Type B pancreatic cell (in vitro differentiated cells): Measurements from ENCODE around the gene MBD5. TPM values are rescaled to one million over a fixed set of nuclear protein-coding genes. Genes with fewer than 3 reads are reported as not detected.

Experiments used
- DNase-seq: peaks from one replicate; pipeline ENCODE4 v3.0.0; 2021; ENCODE audit warnings: mixed read lengths; ENCODE audit not compliant: unreplicated experiment; ENCODE audit errors: extremely low spot score
- H3K27ac Mint-ChIP-seq: 2 replicates; pipeline ENCODE4 v1.8.0; 2021; ENCODE audit warnings: mild to moderate bottlenecking, mixed read lengths
- H3K27me3 Mint-ChIP-seq: 2 replicates; pipeline ENCODE4 v1.8.0; 2021; ENCODE audit warnings: mixed read lengths
- H3K36me3 Mint-ChIP-seq: 2 replicates; pipeline ENCODE4 v1.8.0; 2021; ENCODE audit warnings: mixed read lengths
- H3K4me1 Mint-ChIP-seq: one replicate; pipeline ENCODE4 v1.8.0; 2021; ENCODE audit warnings: mixed read lengths; ENCODE audit not compliant: unreplicated experiment
- H3K4me3 Mint-ChIP-seq: 2 replicates; pipeline ENCODE4 v1.8.0; 2021; ENCODE audit warnings: mild to moderate bottlenecking, mixed read lengths
- H3K9me3 Mint-ChIP-seq: 2 replicates; pipeline ENCODE4 v1.8.0; 2021; ENCODE audit warnings: mixed read lengths
- total RNA-seq: library from RNA; stranded (reverse); gene quantifications from 2 replicates; pipeline ENCODE4 v1.2.1, GENCODE V29; 2021; ENCODE audit warnings: low replicate concordance
- TF ChIP-seq, protein P1 (sequence below): fragments of 200-600 bp; sonication (generic); conservative IDR thresholded peaks from 2 replicates; pipeline ENCODE4 v1.5.0; 2021; ENCODE audit warnings: antibody characterized with exemption, mild to moderate bottlenecking

The MBD5 gene
- total RNA-seq, 1 donor from 2014 or later: 54.7 TPM

DNA sequence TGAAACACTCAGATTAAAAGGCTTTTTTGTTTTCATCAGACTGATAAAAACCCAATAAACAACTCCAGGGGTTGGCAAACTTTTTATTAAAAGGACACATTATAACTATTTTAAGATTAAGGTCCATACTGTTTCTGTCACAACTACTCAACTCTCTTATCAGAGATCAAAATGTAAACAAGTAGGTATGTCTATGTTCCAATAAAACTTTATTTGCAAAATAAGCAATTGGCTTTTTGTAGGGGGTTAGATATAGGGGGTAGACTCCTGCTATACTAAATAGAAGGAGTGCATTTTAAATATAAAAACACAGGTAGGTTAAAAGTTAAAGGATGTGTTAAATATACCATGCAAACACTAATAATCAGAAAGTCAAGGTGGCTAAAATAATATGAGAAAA lies 174.0 kb downstream of the MBD5 start:
- TF ChIP-seq, protein P1, sequence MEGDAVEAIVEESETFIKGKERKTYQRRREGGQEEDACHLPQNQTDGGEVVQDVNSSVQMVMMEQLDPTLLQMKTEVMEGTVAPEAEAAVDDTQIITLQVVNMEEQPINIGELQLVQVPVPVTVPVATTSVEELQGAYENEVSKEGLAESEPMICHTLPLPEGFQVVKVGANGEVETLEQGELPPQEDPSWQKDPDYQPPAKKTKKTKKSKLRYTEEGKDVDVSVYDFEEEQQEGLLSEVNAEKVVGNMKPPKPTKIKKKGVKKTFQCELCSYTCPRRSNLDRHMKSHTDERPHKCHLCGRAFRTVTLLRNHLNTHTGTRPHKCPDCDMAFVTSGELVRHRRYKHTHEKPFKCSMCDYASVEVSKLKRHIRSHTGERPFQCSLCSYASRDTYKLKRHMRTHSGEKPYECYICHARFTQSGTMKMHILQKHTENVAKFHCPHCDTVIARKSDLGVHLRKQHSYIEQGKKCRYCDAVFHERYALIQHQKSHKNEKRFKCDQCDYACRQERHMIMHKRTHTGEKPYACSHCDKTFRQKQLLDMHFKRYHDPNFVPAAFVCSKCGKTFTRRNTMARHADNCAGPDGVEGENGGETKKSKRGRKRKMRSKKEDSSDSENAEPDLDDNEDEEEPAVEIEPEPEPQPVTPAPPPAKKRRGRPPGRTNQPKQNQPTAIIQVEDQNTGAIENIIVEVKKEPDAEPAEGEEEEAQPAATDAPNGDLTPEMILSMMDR: no peak
- no peak overlapping the region for H3K4me3 Mint-ChIP-seq
- no peaks in the 10 kb centered on the region for H3K9me3 Mint-ChIP-seq
- no peak overlapping the region for H3K27ac Mint-ChIP-seq
- H3K36me3 Mint-ChIP-seq: no peaks in the 10 kb centered on the region
- no peaks in the 10 kb centered on the region for H3K4me1 Mint-ChIP-seq
- no peaks in the 10 kb centered on the region for H3K27me3 Mint-ChIP-seq
- DNase-seq: no peak

DNA sequence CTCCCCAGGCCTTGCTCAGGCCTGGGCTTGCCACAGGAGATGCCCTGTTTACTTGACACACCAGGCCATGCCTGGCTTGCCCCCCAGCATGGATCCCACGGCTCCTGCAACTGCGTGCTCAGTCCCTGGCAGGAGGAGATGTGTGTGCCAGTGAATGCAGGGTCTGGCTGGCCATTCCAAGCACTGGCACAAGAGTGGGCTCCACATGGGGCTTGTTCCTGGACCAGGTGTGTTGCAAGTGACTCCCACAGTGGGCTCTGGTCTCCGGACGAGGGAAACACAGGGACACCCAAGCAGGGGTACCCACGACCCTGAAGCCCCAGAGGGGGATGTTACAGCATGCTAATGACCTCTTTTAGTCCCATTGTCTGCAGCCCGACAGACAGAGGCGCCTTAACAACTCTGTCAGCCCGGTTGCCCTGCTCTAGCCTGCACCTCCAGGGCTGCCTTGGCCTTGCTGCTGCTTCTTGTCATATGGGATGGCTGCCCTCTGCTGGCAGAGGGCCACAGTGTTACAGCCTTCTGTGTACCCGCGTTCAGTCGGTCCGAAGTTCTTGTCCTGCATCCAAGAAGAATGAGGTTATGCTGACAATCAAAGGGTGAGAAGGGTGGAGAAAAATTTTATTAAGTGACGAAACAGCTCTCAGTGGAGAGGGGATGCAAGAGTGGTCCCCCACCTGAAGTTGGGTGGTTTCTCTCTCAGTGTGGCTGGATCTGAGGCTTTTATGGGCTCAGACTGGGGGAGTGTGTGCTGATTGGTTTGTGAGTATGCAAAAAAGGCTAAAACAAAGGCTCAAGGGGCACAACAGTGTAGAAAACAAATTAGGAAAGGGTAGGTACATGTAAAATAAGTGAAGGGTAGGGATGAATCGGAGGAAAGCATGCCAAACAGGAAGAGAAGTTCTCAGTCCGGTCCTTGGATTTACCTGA lies 180.4 kb downstream of the MBD5 start:
- H3K36me3 Mint-ChIP-seq: no peaks in the 10 kb centered on the region
- H3K4me1 Mint-ChIP-seq: no peaks in the 10 kb centered on the region
- no peak overlapping the region for H3K27ac Mint-ChIP-seq
- H3K4me3 Mint-ChIP-seq: no peak overlapping the region
- TF ChIP-seq, protein P1: peak; percentile 66
- H3K9me3 Mint-ChIP-seq: no peaks in the 10 kb centered on the region
- no peak for DNase-seq
- H3K27me3 Mint-ChIP-seq: no peaks in the 10 kb centered on the region

DNA sequence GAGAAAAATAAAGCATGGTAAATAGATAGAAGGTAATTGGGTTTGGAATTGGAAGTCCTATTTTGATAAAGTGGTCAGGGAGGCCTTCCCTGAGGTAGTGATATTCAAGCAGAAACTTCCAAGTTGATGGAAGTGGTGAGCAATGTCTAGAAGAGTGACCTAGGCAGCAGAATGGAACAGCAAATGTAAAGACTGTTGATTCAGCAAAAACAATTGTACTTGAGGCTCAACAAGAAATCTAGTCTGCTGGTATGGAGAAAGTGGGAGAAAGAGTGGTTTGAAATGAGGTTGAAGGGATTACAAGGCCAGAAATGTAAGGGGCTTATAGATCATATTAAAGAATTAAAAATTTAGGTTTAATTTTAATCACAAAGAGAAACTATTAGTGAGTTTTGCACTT lies 181.3 kb downstream of the MBD5 start:
- Mint-ChIP-seq H3K9me3 (no peaks in the 10 kb centered on the region), H3K4me3 (no peak overlapping the region), H3K27ac (no peak overlapping the region)

DNA sequence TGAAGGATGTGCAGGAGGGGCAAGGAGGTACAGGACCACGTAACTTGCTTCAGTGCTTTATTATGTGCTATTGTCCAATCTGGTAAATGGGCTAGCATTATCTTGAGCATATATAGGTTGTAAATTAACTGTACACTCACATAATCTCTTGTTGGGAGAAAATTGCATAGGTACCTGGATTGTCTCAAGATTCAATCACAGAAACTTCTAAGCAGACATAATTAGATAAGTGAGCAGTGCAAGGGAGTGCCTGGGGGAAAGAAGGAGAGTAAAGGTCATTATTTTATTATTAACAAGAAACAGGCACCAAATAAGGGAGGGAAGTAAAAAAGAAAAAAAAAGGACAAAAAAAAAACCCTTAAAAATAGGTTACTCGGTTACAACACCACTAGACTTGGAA lies 186.2 kb downstream of the MBD5 start:
- Mint-ChIP-seq H3K27me3 (no peaks in the 10 kb centered on the region), H3K36me3 (no peaks in the 10 kb centered on the region)
- TF ChIP-seq, protein P1: no peak

More for the DNA sequence above, 181.3 kb downstream of the MBD5 start:
- no peaks in the 10 kb centered on the region for H3K27me3 Mint-ChIP-seq
- no peak for DNase-seq
- no peaks in the 10 kb centered on the region for H3K4me1 Mint-ChIP-seq
- TF ChIP-seq, protein P1: no peak
- no peaks in the 10 kb centered on the region for H3K36me3 Mint-ChIP-seq

DNA sequence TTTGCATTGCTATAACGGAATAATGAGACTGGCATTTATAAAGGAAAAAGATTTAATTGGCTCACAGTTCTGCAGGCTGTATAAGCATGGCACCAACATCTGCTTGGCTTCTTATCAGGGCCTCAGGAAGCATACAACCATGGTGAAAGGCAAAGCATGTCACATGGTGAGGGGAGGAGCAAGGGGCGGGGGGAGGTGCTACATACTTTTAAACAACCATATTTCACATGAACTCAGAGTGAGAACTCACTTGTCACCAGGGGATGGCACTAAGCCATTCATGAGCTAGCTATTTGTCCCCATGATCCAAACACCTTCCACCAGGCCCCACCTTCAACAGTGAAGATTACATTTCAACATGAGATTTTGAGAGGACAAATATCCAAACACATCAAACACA lies 188.7 kb downstream of the MBD5 start:
- TF ChIP-seq, protein P1: no peak
- no peak overlapping the region for H3K4me3 Mint-ChIP-seq
- no peak for DNase-seq
- no peaks in the 10 kb centered on the region for H3K4me1 Mint-ChIP-seq
- H3K27ac Mint-ChIP-seq: no peak overlapping the region
- no peaks in the 10 kb centered on the region for H3K9me3 Mint-ChIP-seq
- H3K27me3 Mint-ChIP-seq: no peaks in the 10 kb centered on the region
- no peaks in the 10 kb centered on the region for H3K36me3 Mint-ChIP-seq

More for the DNA sequence above, 186.2 kb downstream of the MBD5 start:
- H3K27ac Mint-ChIP-seq: no peak overlapping the region
- no peaks in the 10 kb centered on the region for H3K4me1 Mint-ChIP-seq
- no peak for DNase-seq
- H3K4me3 Mint-ChIP-seq: no peak overlapping the region
- H3K9me3 Mint-ChIP-seq: no peaks in the 10 kb centered on the region
